PC-3 (cell line): ENCODE results near the gene ARHGAP12.

ENCODE experiments used
- CTCF ChIP-seq: fragments of 300-600 bp; sonication (generic); conservative IDR thresholded peaks from 2 replicates; pipeline ENCODE4 v1.5.1; 2017; ENCODE audit warnings: antibody characterized with exemption, low read depth, mild to moderate bottlenecking, low read length
- EZH2phosphoT487 ChIP-seq: fragments of 300-600 bp; sonication (generic); IDR thresholded peaks from 2 replicates; pipeline ENCODE4 v1.6.1; 2018; ENCODE audit warnings: mild to moderate bottlenecking, antibody characterized with exemption, low read length, borderline replicate concordance

- TF ChIP-seq CTCF (no peak), EZH2phosphoT487 (no peak)
Observed at GRCh38 chr10:31762316-31762715, 166.3 kb downstream of the ARHGAP12 start.
